ENCODE measurements around the gene KCNIP4. TPM values are rescaled to one million over a fixed set of nuclear protein-coding genes. Genes with fewer than 3 reads are reported as not detected.

Gene KCNIP4
- total and polyA plus RNA-seq, 2 experiments from 2014 or later: 0.14 to 0.63 TPM

DNA sequence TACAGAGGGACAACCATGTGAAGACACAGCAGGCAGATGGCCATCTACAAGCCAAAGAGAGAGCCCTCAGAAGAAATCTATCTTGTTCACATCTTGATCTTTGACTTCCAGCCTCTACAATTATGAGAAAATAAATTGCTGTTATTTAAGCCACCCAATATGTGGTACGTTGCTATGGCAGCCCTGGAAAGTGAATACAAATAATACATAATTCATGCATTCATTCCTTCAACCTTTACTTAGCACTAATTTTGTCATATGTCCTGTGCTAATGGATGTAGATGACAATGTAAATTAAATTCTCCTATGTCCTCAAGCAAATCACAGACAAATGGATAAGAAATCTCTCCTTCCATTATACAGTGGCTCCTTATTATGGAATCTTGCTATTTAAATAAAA, 886.7 kb downstream of the KCNIP4 start (continued):
- TF ChIP-seq ZNF114 (CRISPR knock-in tag; IDR thresholded peaks at IDR 0.05): no peak

- no peaks in the 10 kb centered on the region for H4K20me1 ChIP-seq (replicated peaks; ENCODE audit: insufficient read depth)
- ATAC-seq: no peak
- peaks cover 1% of the 10 kb centered on the region for H3K27me3 Mint-ChIP-seq (ENCODE audit: insufficient read depth, low read depth, poor library complexity)
Measured at GRCh38 chr4:21046141-21046540, 902.4 kb downstream of the KCNIP4 start.

GRCh38 chr4:21045119-21045518, 903.5 kb downstream of the KCNIP4 start:
- Histone ChIP-seq H3K79me2 (replicated peaks; ENCODE audit: insufficient read depth) (no peaks in the 10 kb centered on the region), H3F3A (replicated peaks; ENCODE audit: low read depth) (no peaks in the 10 kb centered on the region), H3K4me2 (no peak overlapping the region), H2AFZ (no peak overlapping the region), H3K9me2 (ENCODE audit: insufficient read depth) (no peaks in the 10 kb centered on the region), H4K20me1 (replicated peaks; ENCODE audit: insufficient read depth) (no peaks in the 10 kb centered on the region), H3K36me3 (ENCODE audit: insufficient read depth) (no peaks in the 10 kb centered on the region), H3K27me3 (ENCODE audit: insufficient read depth) (no peaks in the 10 kb centered on the region), H3K4me3 (no peak overlapping the region), H3K27ac (ENCODE audit: low read depth) (no peak overlapping the region), H3K4me1 (ENCODE audit: insufficient read depth) (no peaks in the 10 kb centered on the region)
- Mint-ChIP-seq H3K36me3 (ENCODE audit: low read depth) (no peaks in the 10 kb centered on the region), H3K4me3 (no peak overlapping the region), H3K27me3 (ENCODE audit: insufficient read depth, low read depth, poor library complexity) (peaks cover 1% of the 10 kb centered on the region), H3K4me1 (no peaks in the 10 kb centered on the region), H3K9me3 (no peaks in the 10 kb centered on the region), H3K27ac (no peak overlapping the region)
- ATAC-seq (no peak), DNase-seq (ENCODE audit: low spot score) (no peak)
- TF ChIP-seq EZH2phosphoT487 (IDR thresholded peaks at IDR 0.05; ENCODE audit: unreplicated experiment) (no peak), POLR2AphosphoS5 (IDR thresholded peaks at IDR 0.05; ENCODE audit: low read depth) (no peak)
- TF ChIP-seq, protein P1, sequence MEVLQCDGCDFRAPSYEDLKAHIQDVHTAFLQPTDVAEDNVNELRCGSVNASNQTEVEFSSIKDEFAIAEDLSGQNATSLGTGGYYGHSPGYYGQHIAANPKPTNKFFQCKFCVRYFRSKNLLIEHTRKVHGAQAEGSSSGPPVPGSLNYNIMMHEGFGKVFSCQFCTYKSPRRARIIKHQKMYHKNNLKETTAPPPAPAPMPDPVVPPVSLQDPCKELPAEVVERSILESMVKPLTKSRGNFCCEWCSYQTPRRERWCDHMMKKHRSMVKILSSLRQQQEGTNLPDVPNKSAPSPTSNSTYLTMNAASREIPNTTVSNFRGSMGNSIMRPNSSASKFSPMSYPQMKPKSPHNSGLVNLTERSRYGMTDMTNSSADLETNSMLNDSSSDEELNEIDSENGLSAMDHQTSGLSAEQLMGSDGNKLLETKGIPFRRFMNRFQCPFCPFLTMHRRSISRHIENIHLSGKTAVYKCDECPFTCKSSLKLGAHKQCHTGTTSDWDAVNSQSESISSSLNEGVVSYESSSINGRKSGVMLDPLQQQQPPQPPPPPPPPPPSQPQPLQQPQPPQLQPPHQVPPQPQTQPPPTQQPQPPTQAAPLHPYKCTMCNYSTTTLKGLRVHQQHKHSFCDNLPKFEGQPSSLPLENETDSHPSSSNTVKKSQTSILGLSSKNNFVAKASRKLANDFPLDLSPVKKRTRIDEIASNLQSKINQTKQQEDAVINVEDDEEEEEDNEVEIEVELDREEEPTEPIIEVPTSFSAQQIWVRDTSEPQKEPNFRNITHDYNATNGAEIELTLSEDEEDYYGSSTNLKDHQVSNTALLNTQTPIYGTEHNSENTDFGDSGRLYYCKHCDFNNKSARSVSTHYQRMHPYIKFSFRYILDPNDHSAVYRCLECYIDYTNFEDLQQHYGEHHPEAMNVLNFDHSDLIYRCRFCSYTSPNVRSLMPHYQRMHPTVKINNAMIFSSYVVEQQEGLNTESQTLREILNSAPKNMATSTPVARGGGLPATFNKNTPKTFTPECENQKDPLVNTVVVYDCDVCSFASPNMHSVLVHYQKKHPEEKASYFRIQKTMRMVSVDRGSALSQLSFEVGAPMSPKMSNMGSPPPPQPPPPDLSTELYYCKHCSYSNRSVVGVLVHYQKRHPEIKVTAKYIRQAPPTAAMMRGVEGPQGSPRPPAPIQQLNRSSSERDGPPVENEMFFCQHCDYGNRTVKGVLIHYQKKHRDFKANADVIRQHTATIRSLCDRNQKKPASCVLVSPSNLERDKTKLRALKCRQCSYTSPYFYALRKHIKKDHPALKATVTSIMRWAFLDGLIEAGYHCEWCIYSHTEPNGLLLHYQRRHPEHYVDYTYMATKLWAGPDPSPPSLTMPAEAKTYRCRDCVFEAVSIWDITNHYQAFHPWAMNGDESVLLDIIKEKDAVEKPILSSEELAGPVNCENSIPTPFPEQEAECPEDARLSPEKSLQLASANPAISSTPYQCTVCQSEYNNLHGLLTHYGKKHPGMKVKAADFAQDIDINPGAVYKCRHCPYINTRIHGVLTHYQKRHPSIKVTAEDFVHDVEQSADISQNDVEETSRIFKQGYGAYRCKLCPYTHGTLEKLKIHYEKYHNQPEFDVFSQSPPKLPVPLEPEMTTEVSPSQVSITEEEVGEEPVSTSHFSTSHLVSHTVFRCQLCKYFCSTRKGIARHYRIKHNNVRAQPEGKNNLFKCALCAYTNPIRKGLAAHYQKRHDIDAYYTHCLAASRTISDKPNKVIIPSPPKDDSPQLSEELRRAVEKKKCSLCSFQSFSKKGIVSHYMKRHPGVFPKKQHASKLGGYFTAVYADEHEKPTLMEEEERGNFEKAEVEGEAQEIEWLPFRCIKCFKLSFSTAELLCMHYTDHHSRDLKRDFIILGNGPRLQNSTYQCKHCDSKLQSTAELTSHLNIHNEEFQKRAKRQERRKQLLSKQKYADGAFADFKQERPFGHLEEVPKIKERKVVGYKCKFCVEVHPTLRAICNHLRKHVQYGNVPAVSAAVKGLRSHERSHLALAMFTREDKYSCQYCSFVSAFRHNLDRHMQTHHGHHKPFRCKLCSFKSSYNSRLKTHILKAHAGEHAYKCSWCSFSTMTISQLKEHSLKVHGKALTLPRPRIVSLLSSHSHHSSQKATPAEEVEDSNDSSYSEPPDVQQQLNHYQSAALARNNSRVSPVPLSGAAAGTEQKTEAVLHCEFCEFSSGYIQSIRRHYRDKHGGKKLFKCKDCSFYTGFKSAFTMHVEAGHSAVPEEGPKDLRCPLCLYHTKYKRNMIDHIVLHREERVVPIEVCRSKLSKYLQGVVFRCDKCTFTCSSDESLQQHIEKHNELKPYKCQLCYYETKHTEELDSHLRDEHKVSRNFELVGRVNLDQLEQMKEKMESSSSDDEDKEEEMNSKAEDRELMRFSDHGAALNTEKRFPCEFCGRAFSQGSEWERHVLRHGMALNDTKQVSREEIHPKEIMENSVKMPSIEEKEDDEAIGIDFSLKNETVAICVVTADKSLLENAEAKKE (CRISPR knock-in tag; IDR thresholded peaks at IDR 0.05): no peak
- TF ChIP-seq, protein P2, sequence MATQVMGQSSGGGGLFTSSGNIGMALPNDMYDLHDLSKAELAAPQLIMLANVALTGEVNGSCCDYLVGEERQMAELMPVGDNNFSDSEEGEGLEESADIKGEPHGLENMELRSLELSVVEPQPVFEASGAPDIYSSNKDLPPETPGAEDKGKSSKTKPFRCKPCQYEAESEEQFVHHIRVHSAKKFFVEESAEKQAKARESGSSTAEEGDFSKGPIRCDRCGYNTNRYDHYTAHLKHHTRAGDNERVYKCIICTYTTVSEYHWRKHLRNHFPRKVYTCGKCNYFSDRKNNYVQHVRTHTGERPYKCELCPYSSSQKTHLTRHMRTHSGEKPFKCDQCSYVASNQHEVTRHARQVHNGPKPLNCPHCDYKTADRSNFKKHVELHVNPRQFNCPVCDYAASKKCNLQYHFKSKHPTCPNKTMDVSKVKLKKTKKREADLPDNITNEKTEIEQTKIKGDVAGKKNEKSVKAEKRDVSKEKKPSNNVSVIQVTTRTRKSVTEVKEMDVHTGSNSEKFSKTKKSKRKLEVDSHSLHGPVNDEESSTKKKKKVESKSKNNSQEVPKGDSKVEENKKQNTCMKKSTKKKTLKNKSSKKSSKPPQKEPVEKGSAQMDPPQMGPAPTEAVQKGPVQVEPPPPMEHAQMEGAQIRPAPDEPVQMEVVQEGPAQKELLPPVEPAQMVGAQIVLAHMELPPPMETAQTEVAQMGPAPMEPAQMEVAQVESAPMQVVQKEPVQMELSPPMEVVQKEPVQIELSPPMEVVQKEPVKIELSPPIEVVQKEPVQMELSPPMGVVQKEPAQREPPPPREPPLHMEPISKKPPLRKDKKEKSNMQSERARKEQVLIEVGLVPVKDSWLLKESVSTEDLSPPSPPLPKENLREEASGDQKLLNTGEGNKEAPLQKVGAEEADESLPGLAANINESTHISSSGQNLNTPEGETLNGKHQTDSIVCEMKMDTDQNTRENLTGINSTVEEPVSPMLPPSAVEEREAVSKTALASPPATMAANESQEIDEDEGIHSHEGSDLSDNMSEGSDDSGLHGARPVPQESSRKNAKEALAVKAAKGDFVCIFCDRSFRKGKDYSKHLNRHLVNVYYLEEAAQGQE (IDR thresholded peaks at IDR 0.05; ENCODE audit: unreplicated experiment): no peak

More at GRCh38 chr4:21046141-21046540, 902.4 kb downstream of the KCNIP4 start:
- no peaks in the 10 kb centered on the region for H3F3A ChIP-seq (replicated peaks; ENCODE audit: low read depth)
- no peaks in the 10 kb centered on the region for H3K36me3 ChIP-seq (ENCODE audit: insufficient read depth)
- no peak overlapping the region for H3K4me3 Mint-ChIP-seq
- H3K4me3 ChIP-seq: no peak overlapping the region
- no peaks in the 10 kb centered on the region for H3K79me2 ChIP-seq (replicated peaks; ENCODE audit: insufficient read depth)
- no peak for DNase-seq (ENCODE audit: low spot score)
- H3K36me3 Mint-ChIP-seq (ENCODE audit: low read depth): no peaks in the 10 kb centered on the region
- no peaks in the 10 kb centered on the region for H3K4me1 ChIP-seq (ENCODE audit: insufficient read depth)
- TF ChIP-seq NANOG (IDR thresholded peaks at IDR 0.05; ENCODE audit: borderline replicate concordance): no peak
- no peak for TF ChIP-seq CTCF (conservative IDR thresholded peaks at IDR 0.05; ENCODE audit: low read depth in 2 of 2)
- H3K27me3 ChIP-seq (ENCODE audit: insufficient read depth): no peaks in the 10 kb centered on the region
- no peaks in the 10 kb centered on the region for H3K9me2 ChIP-seq (ENCODE audit: insufficient read depth)
- no peak overlapping the region for H3K27ac ChIP-seq (ENCODE audit: low read depth)
- no peak overlapping the region for H2AFZ ChIP-seq
- no peak overlapping the region for H3K27ac Mint-ChIP-seq
- no peak overlapping the region for H3K4me2 ChIP-seq
- peaks cover 5% of the 10 kb centered on the region; the same call in 2 of the 3 replicates for H3K4me1 Mint-ChIP-seq
- no peaks in the 10 kb centered on the region for H3K9me3 Mint-ChIP-seq
